Urinary bladder (tissue), 4 donors: Measurements from ENCODE around the gene ADA. TPM values are rescaled to one million over a fixed set of nuclear protein-coding genes. Genes with fewer than 3 reads are reported as not detected.

Experiments used
- DNase-seq: peaks from one replicate; pipeline ENCODE4 v3.0.0-alpha.2; 2015; ENCODE audit errors: extremely low spot score
- H3K27ac ChIP-seq: one replicate; pipeline ENCODE4 v1.5.1; 2013; ENCODE audit warnings: low read depth, mild to moderate bottlenecking, moderate library complexity
- H3K36me3 ChIP-seq: one replicate; pipeline ENCODE4 v1.6.1; 2013; ENCODE audit warnings: mild to moderate bottlenecking, moderate library complexity; ENCODE audit not compliant: insufficient read depth
- H3K4me1 ChIP-seq: one replicate; pipeline ENCODE4 v1.6.1; 2013; ENCODE audit warnings: mild to moderate bottlenecking, moderate library complexity; ENCODE audit not compliant: insufficient read depth
- H3K4me3 ChIP-seq: one replicate; pipeline ENCODE4 v1.5.1; 2013; ENCODE audit warnings: low read depth, low read length
- WGBS: extraction: QIAGEN DNeasy Blood & Tissue Kit; methylation state at CpG from one replicate; pipeline ENCODE4 v1.1.7; 2013; 5-methylcytosine and 5-hydroxymethylcytosine counted together
- polyA plus RNA-seq: library from polyadenylated mRNA; stranded (reverse); fragments of 200-250 nt; gene quantifications from one replicate; pipeline ENCODE4 v1.2.3, GENCODE V29; 2013
- total RNA-seq: library from RNA; depleted of rRNA; stranded (reverse); fragments of >200 nt; gene quantifications from one replicate; pipeline ENCODE4 v1.2.3, GENCODE V29; 2014
- donor health status: healthy with polysubstance abuse.
- donor health status: healthy.

Gene ADA
- total and polyA plus RNA-seq, 2 donors = 2.2 to 6.5 TPM

DNA sequence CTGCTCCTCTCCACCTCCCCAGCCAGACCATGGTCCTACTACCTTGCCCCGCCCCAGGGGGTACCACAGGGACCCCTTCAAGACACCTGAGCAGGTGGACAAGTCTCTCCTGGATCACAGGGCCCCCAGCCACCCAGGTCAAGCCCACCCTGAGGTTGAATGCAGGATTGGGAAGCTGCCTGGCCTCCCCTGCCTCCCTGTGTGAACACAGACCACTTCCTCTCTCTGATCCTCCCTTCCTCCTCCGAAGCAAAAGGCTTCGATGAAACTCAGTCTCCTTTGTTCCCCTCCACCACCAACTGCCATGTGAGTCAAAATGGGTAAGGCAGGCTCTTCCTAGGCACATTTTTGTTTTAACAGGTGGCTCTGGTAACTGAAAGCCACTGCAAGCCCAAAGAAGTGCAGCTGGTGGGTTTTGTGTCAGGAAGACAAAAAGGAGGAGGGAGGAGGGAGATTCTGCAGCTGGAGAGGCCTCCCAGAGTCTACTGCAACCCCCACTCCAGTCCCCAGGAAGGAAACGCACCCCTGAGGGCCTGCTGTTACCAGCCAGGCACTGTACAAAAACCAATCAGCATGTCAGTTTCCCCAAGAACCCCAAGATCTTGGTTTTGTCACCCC lies 5.4 kb downstream of the ADA start:
- WGBS = 59% methylated on average over 4 of the region's 4 CpGs
- no peaks in the 10 kb centered on the region for H3K36me3 ChIP-seq
- H3K4me1 ChIP-seq = no peaks in the 10 kb centered on the region
- no peak overlapping the region for H3K4me3 ChIP-seq
- no peak overlapping the region for H3K27ac ChIP-seq
- DNase-seq = no peak

DNA sequence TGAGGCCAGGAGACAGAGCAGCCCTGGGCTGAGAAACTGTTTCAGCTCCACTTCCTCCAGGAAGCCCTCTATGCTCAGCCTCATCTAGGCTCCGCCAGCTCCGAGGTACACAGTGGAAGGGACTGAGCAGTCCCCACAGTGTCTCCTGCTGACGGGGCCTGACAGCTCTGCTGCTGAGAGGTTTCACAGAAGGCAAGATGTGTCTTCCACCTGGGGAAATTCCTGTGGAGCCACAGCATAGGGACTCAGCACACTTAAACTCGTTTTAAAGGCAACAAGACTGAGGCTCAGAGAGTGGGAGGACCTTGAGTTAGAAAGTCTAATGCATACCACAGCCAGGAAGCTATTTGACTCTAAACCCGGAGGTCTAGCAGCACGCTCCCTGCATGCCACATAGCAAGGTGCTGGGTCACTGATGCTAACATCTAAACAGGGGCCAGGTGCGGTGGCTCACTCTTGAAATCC lies 6.8 kb downstream of the ADA start:
- H3K4me1 ChIP-seq = no peaks in the 10 kb centered on the region
- DNase-seq = no peak
- H3K27ac ChIP-seq = no peak overlapping the region
- H3K36me3 ChIP-seq = no peaks in the 10 kb centered on the region
- 86% methylated on average over 7 of the region's 7 CpGs for WGBS
- no peak overlapping the region for H3K4me3 ChIP-seq

DNA sequence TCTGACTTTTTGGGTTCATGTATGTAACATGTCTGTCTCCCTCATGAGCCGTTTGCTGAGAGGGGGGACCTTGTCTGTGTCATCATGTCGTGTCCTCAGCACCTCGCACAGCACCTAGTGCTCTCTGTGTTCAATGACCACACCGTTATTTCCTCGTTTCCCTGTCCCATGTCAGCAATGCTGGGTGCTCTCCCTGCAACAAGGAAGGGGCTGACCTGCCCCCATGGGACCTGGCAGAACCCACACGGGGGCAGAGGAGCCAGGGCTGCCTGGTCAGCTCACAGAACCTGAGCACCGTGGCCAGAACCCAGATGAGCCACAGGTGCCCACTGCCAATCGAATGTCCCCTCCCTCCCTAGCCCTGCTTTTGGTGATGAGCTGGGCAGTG lies 7.3 kb downstream of the ADA start:
- DNase-seq = no peak
- H3K4me1 ChIP-seq = no peaks in the 10 kb centered on the region
- no peaks in the 10 kb centered on the region for H3K36me3 ChIP-seq
- WGBS = 85% methylated on average over 8 of the region's 8 CpGs
- no peak overlapping the region for H3K27ac ChIP-seq
- H3K4me3 ChIP-seq = no peak overlapping the region

DNA sequence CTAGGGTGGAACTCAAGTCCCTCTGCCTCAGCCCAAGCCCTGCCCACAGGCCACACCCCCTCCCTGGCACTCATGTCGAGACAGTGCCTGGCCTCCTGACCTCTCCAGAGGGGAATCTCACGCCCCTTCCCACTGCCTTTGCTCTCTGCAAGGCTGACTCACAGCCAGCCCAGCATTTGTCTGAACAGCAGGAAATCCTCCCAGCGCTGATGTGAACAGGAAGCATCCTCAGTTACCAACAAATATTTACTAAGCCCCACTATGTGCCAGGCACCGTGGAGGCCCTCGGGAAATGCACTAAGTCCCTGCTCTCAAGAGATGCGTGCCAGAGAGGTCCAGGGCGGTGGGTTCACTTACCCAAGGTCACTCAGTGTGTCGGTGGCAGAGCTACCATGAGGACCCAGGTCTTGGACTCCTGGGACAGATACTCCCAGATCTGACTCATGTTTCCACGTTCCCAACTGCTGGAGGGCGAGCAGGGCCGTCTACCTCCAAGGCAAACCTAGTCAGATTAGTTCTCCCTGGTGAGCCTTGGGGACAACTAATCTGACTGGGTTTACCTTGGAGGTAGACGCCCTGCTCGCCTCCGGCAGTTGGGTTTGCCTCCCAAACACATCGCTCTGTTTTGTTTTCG lies 7.8 kb downstream of the ADA start:
- peak overlapping the region; percentile 6 for H3K27ac ChIP-seq
- DNase-seq = no peak
- no peaks in the 10 kb centered on the region for H3K36me3 ChIP-seq
- 48% methylated on average over 16 of the region's 16 CpGs for WGBS
- H3K4me3 ChIP-seq = no peak overlapping the region
- no peaks in the 10 kb centered on the region for H3K4me1 ChIP-seq

DNA sequence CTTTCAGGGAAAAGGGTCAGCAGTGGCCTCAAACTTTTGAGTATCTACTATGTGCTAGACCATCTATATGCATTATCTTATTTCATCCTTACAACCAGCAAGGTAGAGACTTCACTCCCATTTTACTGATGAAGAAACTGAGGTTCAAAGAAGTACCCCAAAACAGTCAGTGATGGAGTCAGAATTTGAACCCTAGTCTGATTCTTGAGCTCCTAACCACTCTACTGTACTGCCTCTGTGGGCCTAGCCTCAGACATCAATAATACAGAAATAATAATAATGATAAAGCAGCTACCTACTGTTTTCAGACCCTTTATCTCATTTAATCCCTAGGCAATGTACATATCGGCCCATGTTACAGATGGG lies 8.4 kb downstream of the ADA start:
- Histone ChIP-seq H3K4me1 (no peaks in the 10 kb centered on the region), H3K36me3 (no peaks in the 10 kb centered on the region), H3K27ac (no peak overlapping the region), H3K4me3 (no peak overlapping the region)
- WGBS = 54% methylated on average over 1 of the region's 1 CpG
- DNase-seq = no peak

DNA sequence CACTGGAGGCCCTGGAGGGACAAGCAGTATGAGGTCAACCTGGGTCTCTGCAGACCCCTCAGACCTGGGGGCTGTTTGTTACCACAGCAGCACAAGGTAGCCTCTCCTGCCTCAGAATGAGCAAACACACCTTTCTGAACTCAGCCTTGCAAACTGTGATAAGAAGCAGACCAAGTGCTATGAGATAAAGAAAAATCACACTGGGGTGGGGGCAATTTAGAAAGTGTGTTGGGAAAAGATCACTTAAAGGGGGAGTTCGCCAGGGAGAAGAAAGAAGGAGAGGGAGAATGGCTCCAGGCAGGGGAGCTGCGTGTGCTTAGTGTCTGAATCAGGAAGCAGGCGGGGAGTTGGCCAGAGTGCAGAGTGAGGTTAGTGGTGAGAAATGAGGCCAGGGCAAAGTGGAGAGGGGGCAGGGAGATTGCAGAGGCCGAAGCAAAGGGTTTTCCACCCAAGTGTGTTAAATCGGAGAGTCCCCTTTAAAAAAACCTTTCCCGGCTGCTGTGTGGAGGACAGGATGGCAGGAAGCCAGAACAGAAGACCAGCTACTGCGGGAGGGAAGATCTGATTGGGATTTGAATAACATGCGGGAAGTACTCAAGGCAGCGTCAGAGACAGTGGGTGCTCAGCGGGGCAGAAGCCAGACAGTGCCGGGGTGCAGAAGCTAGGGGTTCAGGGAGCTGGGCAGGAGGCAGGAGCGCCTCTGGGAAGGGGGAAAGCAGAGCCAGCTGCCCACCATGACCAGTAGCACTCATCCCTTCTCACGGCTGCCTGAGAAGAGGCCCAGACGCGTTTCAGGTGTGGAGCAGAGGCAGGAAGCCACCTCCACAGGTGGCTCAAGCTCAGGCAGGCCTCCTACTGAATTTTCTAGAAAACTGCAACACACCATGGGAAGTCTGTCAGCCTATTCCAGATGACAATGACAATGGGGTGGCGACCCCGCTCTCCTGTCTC lies 9.0 kb downstream of the ADA start:
- peak; percentile 25 for DNase-seq
- Histone ChIP-seq H3K27ac (peak overlapping the region; percentile 24), H3K36me3 (no peaks in the 10 kb centered on the region), H3K4me1 (no peaks in the 10 kb centered on the region), H3K4me3 (no peak overlapping the region)
- WGBS = 24% methylated on average over 17 of the region's 17 CpGs

DNA sequence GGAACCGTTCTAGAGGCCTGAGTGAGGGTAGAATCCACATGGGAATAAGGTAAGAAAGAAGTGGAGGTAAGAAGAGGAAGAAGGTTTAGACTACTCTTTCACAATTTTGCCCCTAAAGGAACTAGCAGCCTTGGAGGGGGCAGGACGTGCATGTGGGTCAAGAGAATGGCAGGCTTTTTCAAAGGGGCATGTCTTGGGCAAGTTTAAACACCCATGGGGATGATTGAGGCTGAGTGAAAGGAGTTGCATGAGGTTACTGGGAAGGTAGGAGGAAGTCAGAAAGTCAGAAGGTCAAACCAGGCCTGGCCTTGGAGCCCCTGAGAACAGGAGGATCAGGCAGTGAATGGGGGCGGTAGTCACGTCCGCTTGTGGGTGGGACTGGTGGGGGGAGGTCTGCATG lies 10.2 kb downstream of the ADA start:
- no peak overlapping the region for H3K4me3 ChIP-seq
- H3K36me3 ChIP-seq = no peaks in the 10 kb centered on the region
- no peak for DNase-seq
- H3K27ac ChIP-seq = no peak overlapping the region
- no peaks in the 10 kb centered on the region for H3K4me1 ChIP-seq
- WGBS = 94% methylated on average over 5 of the region's 5 CpGs

DNA sequence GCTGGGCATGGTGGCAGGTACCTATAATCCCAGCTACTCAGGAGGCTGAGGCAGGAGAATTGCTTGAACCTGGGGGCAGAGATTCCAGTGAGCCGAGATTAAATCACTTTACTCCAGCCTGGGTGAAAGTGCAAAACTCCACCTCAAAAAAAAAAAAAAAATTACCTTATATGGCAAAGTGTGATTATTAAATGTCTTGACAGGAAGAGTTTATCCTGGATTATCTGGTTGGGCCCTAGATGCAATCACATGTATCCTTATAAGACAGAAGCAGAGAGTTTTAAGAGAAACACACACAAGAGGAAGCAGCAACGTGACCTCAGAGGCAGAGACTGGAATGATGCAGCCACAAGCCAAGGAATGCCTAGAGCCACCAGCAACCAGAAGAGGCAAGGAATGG lies 11.0 kb downstream of the ADA start:
- H3K27ac ChIP-seq = no peak overlapping the region
- WGBS = 95% methylated on average over 2 of the region's 2 CpGs
- no peak for DNase-seq
- no peaks in the 10 kb centered on the region for H3K4me1 ChIP-seq
- no peaks in the 10 kb centered on the region for H3K36me3 ChIP-seq
- H3K4me3 ChIP-seq = no peak overlapping the region

DNA sequence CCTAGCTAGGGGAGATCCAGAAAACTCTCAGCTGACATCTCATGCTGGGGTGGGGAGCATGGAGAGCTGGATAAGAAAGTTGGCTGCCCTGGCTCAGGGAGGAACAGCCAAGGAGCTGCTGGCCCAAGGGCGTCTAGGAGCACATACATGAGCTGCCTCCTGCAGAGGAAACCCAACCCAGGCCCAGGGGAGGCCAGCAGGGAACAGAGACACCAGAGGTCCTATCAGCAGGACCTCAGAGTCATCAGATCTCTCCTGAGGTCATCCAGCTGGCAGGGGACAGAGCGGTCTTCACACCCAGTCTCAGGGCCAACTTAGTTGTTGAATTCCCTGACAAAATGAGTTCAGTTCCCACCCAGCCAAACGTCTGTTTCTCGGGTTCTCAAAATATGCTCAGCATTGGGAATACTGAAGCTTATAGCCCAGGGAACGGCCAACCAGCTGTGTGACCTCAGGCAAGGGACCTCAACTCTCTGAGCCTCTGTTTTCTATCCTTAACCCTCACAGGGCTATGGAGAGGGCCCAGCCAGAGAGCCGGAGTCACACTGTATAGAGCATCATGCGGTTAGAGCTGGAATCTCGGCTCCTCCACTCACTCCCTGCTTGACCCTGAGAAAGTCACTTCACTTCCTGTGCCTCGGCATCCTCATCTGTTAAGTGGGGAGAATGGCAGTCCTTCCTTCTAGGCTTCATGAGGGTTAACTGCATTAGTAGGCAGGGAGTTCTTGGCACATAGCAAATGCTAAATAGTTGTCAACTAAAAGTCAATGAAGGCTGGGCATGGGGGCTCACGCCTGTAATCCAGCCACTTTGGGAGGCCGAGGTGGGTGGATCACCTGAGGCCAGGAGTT lies 13.8 kb downstream of the ADA start:
- H3K4me1 ChIP-seq = no peaks in the 10 kb centered on the region
- no peak overlapping the region for H3K4me3 ChIP-seq
- H3K27ac ChIP-seq = no peak overlapping the region
- no peak for DNase-seq
- WGBS = 73% methylated on average over 11 of the region's 11 CpGs
- no peaks in the 10 kb centered on the region for H3K36me3 ChIP-seq

DNA sequence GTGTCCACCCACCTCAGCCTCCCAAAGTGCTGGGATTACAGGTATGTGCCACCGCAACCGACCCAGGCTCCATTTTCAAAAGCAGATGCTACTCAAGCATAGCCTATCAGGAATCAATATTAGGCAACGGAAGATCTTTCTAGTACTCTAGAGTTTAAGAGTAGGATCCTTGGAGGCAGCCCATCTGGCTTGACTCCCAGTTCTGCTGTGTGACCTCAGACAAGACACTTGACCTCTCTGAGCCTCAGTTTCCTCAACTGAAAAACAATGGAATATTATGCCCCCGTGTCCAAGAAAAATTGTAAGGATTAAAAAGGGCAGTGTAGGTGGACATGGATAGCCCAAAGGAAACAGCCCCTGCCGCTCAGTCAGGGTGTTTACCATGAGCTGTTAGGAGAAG lies 14.5 kb downstream of the ADA start:
- no peaks in the 10 kb centered on the region for H3K4me1 ChIP-seq
- H3K27ac ChIP-seq = no peak overlapping the region
- no peak overlapping the region for H3K4me3 ChIP-seq
- DNase-seq = no peak
- 89% methylated on average over 5 of the region's 5 CpGs for WGBS
- no peaks in the 10 kb centered on the region for H3K36me3 ChIP-seq

DNA sequence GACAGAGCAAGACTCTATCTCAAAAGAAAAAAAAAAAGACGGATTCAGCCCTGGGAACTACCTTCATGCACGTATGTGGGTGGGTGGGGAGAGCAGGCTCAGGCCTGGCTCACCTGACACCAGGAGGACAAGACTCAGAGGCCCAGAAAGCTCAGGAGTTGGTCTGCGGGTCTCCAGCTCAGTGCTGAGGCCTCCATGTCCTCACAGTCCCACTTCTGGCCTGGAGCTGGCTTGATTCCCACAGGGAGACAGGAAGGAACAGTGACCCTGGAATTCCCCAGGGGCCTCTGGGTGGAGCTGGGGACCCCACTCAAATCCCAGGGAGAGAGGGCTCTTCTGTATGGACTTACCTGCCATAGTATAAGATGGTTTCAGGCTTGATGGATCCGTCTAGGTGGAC lies 15.6 kb downstream of the ADA start:
- Histone ChIP-seq H3K36me3 (no peaks in the 10 kb centered on the region), H3K4me3 (no peak overlapping the region), H3K27ac (no peak overlapping the region), H3K4me1 (no peaks in the 10 kb centered on the region)
- whole genome bisulfite sequencing = 92% methylated on average over 4 of the region's 4 CpGs
- DNase-seq = no peak

DNA sequence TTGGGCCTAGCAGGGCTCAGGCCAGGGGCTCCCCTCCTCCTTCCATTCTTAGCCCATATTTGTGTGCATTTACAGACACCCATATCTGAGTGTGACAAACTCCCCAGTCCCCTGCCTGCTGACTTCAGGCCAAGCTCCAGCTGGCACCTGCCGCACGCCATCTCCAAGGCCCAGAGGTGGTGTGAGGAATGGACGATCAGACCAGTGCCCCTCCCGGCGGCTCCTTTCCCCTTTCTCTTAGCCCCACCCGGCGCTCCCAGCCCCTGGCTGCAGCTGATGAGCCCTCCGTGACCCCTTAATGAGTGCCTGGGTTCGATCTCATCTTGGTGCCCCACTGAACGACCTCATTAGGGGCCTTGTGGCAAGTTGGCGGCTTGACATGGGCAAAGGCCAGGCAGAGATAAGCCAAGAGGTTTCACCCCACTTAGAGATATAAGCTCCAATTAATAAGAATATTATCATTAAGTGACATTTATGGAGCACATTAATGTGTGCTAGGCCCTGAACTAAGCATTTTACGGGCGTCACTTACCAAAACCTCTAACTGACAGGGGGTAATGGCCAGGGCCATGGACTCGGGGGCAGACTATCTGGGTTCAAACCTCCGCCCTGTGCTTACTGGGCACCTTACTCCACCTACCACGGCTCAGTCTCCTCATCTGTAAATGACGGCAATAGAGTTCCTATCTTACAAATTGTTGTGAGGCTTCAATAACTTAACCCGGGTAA lies 17.5 kb downstream of the ADA start:
- H3K36me3 ChIP-seq = no peaks in the 10 kb centered on the region
- H3K4me3 ChIP-seq = no peak overlapping the region
- no peak overlapping the region for H3K27ac ChIP-seq
- no peaks in the 10 kb centered on the region for H3K4me1 ChIP-seq
- WGBS = 79% methylated on average over 18 of the region's 18 CpGs
- DNase-seq = no peak
